GM18868 (cell line): Measurements from ENCODE around the gene MUC13.

ENCODE experiments used
- ATAC-seq: cut with Tn5 transposase; IDR thresholded peaks from one replicate; pipeline ENCODE4 v1.9.1; 2021; ENCODE audit warnings: mild to moderate bottlenecking, moderate library complexity; ENCODE audit not compliant: unreplicated experiment

MUC13 gene

GRCh38 chr3:124903896-124904834 lies 30.4 kb downstream of the MUC13 start:
- no peak for ATAC-seq

- ATAC-seq: no peak
These were observed 37.6 kb downstream of the MUC13 start for GRCh38 chr3:124896824-124897526.

- no peak for ATAC-seq
These were observed 38.8 kb downstream of the MUC13 start for GRCh38 chr3:124895756-124896155.

- ATAC-seq: no peak
These were observed 41.0 kb downstream of the MUC13 start for GRCh38 chr3:124893526-124893925.

GRCh38 chr3:124890573-124891190 lies 43.9 kb downstream of the MUC13 start:
- ATAC-seq: no peak

- ATAC-seq: no peak
These were observed 45.8 kb downstream of the MUC13 start for GRCh38 chr3:124888482-124889441.

GRCh38 chr3:124887932-124888298 lies 46.6 kb downstream of the MUC13 start:
- ATAC-seq: no peak

GRCh38 chr3:124887177-124887931 lies 47.2 kb downstream of the MUC13 start, which contains the start of gene ITGB5:
TSS of gene ITGB5 (minus strand) at chr3:124887365. CDS start at chr3:124887000, 365 bp downstream.
- ATAC-seq: peak; percentile 53

GRCh38 chr3:124886168-124887056 lies 48.1 kb downstream of the MUC13 start:
- peak; percentile 50 for ATAC-seq

GRCh38 chr3:124885466-124886167 lies 48.9 kb downstream of the MUC13 start:
- ATAC-seq: no peak

- ATAC-seq: no peak
These were observed 50.0 kb downstream of the MUC13 start for GRCh38 chr3:124884474-124885101.

GRCh38 chr3:124883766-124884473 lies 50.6 kb downstream of the MUC13 start:
- ATAC-seq: no peak

- ATAC-seq: no peak
These were observed 51.5 kb downstream of the MUC13 start for GRCh38 chr3:124882816-124883747.

GRCh38 chr3:124881976-124882697 lies 52.4 kb downstream of the MUC13 start:
- no peak for ATAC-seq

GRCh38 chr3:124879337-124879680 lies 55.2 kb downstream of the MUC13 start:
- ATAC-seq: no peak
